ENCODE data around the gene DVL1. TPM values are rescaled to one million over a fixed set of nuclear protein-coding genes. Genes with fewer than 3 reads are reported as not detected.
A peak's percentile ranks its signal among the peaks of the same experiment; 100 is the strongest.

Gene DVL1
- total RNA-seq, 2 experiments from 2014 or later = 35.5 to 37.4 TPM

GRCh38 chr1:1357871-1358432 is 8.7 kb upstream of the DVL1 start:
- DNase-seq = no peak
- Mint-ChIP-seq H3K27me3 (peaks cover 25% of the 10 kb centered on the region), H3K9me3 (no peaks in the 10 kb centered on the region), H3K4me1 (peaks cover 12% of the 10 kb centered on the region), H3K4me3 (no peak overlapping the region), H3K27ac (no peak overlapping the region), H3K36me3 (no peaks in the 10 kb centered on the region)
- ATAC-seq (ENCODE audit: low read depth) = no peak
- POLR2A ChIA-PET = interaction anchor here (2.8 kb wide), 1 partner anchor 13 kb away, joined by 11 read pairs; no protein-coding TSS in a partner anchor

- peaks cover 15% of the 10 kb centered on the region for H3K4me1 Mint-ChIP-seq
- no peak for ATAC-seq (ENCODE audit: low read depth)
- DNase-seq = no peak
- POLR2A ChIA-PET = interaction anchor here (0.9 to 2.8 kb wide), 2 partner anchors 14 to 18 kb away, joined by 3 to 11 read pairs; partner anchors contain the start of gene AURKAIP1
- H3K36me3 Mint-ChIP-seq = no peaks in the 10 kb centered on the region
- no peak overlapping the region for H3K4me3 Mint-ChIP-seq
- H3K27ac Mint-ChIP-seq = no peak overlapping the region
- H3K9me3 Mint-ChIP-seq = no peaks in the 10 kb centered on the region
- H3K27me3 Mint-ChIP-seq = peaks cover 31% of the 10 kb centered on the region
Observed at GRCh38 chr1:1356796-1357401, 7.7 kb upstream of the DVL1 start.

- Mint-ChIP-seq H3K36me3 (no peaks in the 10 kb centered on the region), H3K4me1 (peaks cover 15% of the 10 kb centered on the region), H3K9me3 (no peaks in the 10 kb centered on the region), H3K27ac (no peak overlapping the region), H3K27me3 (peaks cover 31% of the 10 kb centered on the region), H3K4me3 (no peak overlapping the region)
- ATAC-seq (ENCODE audit: low read depth) = no peak
- POLR2A ChIA-PET = no interaction called here
- DNase-seq = no peak
Observed at GRCh38 chr1:1356166-1356795, 7.1 kb upstream of the DVL1 start.

- H3K27ac Mint-ChIP-seq = no peak overlapping the region
- no peak overlapping the region for H3K4me3 Mint-ChIP-seq
- no peaks in the 10 kb centered on the region for H3K9me3 Mint-ChIP-seq
- peaks cover 31% of the 10 kb centered on the region for H3K27me3 Mint-ChIP-seq
- peak; percentile 54 for DNase-seq
- POLR2A ChIA-PET = interaction anchor here (0.6 kb wide), 1 partner anchor 16 kb away, joined by 3 read pairs; no protein-coding TSS in a partner anchor
- ATAC-seq (ENCODE audit: low read depth) = peak; percentile 17
- H3K36me3 Mint-ChIP-seq = no peaks in the 10 kb centered on the region
- H3K4me1 Mint-ChIP-seq = peaks cover 11% of the 10 kb centered on the region
Observed at GRCh38 chr1:1355416-1355815, 6.2 kb upstream of the DVL1 start.

DNA sequence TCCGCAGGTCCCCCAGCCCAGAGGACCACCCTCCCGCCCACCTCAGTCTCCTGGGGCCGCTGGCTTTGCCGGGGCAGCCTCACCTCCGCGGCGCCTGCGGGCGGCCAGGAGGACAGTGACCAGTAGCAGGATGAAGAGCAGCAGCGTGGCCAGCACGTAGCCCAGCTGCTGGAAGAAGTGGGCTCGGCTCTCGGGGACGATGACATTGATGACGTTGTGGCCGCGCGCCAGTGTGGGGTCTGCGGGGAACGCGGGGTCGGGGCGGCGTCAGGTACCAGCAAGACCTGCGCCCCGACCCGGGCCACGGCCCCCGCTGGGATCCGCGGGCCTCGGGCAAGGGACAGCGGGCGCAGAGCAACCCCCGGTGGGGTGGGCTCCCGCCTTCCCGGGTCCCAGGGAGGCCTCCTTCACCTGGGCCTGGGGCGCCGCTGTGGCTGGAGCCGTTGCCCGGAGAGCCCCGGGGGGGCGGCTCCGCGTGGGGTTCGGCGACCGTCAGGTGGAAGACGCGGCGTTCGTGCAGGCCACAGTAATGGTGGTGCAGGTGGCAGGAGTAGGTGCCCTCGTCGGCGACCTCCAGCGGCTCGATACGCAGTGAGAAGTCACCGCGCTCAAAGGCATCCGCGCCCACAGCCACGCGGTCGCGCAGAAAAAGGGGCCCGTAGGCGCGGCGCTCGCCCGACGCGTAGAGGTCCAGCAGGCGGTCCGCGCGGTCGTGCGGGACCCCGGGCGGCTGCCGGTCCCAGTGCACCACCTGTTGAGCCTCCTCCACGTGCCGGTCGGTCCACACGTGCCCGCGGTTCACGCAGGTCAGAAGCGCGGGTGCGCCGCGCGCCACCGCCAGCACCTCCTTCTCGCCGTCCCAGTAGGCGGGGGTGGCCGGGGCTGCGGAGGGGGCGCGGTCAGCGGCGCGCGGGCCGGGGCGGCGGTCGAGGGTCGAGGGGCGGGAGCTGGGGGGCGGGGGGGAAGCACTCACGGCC is 5.3 kb upstream of the DVL1 start:
- Mint-ChIP-seq H3K27ac (no peak overlapping the region), H3K4me3 (no peak overlapping the region), H3K36me3 (no peaks in the 10 kb centered on the region), H3K27me3 (peaks cover 31% of the 10 kb centered on the region), H3K4me1 (peaks cover 11% of the 10 kb centered on the region), H3K9me3 (no peaks in the 10 kb centered on the region)
- ATAC-seq (ENCODE audit: low read depth) = no peak
- POLR2A ChIA-PET = interaction anchor here (0.6 kb wide), 1 partner anchor 17 kb away, joined by 3 read pairs; no protein-coding TSS in a partner anchor
- no peak for DNase-seq

GRCh38 chr1:1353389-1354151 is 4.4 kb upstream of the DVL1 start:
- no peaks in the 10 kb centered on the region for H3K9me3 Mint-ChIP-seq
- no peak overlapping the region for H3K4me3 Mint-ChIP-seq
- peaks cover 4% of the 10 kb centered on the region for H3K4me1 Mint-ChIP-seq
- POLR2A ChIA-PET = no interaction called here
- DNase-seq (no peak), ATAC-seq (ENCODE audit: low read depth) (no peak)
- no peak overlapping the region for H3K27ac Mint-ChIP-seq
- no peaks in the 10 kb centered on the region for H3K36me3 Mint-ChIP-seq
- peaks cover 28% of the 10 kb centered on the region for H3K27me3 Mint-ChIP-seq

DNA sequence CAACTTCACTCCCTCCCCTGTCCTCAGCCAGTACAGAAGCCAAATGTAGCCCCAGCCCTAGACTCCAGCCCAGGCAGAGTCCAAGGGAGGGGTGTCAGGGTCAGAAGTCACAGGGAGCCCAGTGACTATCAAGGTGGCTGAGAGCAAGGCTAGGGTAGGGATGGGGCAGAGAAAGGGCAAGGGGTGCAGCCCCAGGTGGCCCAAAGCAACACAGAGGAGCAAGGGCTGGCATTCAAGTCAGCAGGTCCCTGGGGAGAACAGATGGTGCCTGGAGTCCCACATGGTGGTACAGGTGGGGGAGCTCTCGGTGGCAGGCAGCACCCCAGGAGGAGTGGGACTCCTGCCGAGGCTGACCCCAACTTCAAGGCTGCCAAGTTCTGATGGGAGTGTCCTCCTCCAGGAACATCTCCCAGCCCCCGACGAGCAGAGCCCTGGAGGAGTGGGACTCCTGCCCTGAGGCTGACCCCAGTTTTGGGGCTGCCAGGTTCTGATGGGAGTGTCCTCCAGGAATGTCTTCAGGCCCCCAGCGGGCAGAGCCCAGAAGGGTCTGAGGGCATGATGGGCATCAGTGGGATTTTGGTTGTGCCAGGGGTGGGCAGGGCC is 3.7 kb upstream of the DVL1 start:
- H3K36me3 Mint-ChIP-seq = no peaks in the 10 kb centered on the region
- no peak overlapping the region for H3K27ac Mint-ChIP-seq
- DNase-seq = no peak
- ATAC-seq (ENCODE audit: low read depth) = no peak
- POLR2A ChIA-PET = no interaction called here
- no peaks in the 10 kb centered on the region for H3K9me3 Mint-ChIP-seq
- no peak overlapping the region for H3K4me3 Mint-ChIP-seq
- peaks cover 28% of the 10 kb centered on the region for H3K27me3 Mint-ChIP-seq
- peaks cover 4% of the 10 kb centered on the region for H3K4me1 Mint-ChIP-seq

DNA sequence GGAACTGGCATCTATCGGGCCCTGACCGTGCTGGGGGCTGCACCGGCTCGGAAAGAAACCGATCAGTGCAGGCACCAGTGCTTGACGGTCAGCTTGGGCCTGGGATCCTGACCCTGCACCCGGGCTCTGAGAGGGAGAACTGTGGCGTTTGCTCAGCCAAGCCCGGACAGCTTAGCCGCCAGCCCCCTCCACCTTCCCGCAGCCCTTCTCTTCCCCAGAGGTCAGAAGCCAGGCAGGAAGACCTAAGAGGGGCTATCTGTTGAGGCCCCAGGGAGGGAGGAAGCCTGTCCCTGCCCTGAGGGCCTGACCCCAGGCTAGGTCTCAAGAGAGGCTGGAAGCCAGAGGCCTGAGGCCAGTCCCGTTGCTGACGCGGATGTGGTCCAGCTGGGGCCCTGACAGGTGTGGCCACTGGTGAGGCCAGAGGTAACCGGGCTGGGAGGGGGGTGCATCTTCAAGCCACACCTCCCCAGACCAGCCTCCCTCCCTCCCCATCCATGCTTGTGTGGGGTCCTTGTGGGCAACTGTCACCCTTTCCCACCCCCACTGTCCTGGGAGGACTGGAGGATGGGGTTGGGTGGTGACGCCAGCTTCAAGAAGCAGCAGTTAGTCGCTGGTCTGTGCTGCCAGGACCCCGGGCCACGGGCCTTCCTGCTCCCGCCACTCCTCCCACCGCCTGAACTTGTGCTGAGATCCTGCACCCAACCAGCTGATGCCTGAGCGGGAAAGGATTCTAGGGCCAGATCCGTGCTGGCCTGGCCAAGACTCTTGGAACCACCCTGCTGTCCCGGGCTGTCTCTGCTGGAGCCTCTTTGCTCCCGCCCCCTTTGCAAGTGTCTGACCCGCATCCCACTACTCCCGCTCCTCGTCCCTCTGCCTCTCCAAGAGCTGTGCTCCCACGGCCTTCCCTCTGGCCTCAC is 2.6 kb upstream of the DVL1 start:
- POLR2A ChIA-PET = interaction anchor here (0.6 to 1.0 kb wide), 2 partner anchors 24 to 472 kb away, joined by 3 read pairs; no protein-coding TSS in a partner anchor
- Mint-ChIP-seq H3K36me3 (no peaks in the 10 kb centered on the region), H3K4me3 (peak overlapping the region; percentile 65), H3K27ac (peak overlapping the region; percentile 72), H3K4me1 (peaks cover 8% of the 10 kb centered on the region), H3K27me3 (peaks cover 23% of the 10 kb centered on the region), H3K9me3 (no peaks in the 10 kb centered on the region)
- DNase-seq = no peak
- no peak for ATAC-seq (ENCODE audit: low read depth)

DNA sequence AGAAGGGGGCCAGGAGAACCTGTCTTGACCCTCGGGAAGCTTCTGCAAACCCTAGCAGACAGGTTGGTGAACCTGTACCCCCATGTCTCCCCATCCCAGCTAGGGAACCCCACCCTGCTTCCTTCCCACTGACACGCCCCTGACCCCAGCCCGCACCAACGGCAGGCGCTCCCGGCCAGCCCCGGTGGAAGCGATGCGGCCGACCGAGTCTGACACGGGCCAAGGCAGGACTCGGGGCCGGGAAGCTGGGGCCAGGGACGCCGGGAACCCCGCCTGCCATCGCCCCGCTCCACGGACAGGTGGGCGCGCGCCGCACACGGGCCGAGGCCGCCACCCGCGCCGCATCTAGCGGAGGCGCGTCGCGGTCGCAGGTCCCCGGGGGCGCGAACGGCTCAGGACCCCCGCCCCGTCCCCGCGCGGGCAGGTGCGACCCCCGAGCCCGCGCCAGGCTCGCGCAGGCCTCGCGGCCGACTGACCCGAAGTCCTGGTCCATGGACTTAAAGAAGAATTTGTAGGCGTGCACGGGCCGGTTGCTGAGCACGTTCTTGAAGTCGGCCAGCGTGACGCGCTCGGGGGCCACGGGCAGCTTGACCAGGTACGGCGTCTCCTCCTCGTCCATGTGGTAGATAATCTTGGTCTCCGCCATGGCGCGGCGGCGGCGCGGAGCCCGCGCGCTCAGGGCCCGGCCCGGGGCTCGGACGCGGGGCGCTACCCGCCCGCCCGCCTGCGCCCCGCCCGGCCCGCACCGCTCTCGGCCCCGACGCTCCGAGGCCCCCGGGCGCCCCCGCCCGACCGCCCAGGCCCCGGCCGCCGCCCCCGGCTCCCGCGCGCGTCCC is 580 bp downstream of the DVL1 start:
- DNase-seq (no peak), ATAC-seq (ENCODE audit: low read depth) (peak; percentile 28)
- peak overlapping the region; percentile 38 for H3K27ac Mint-ChIP-seq
- POLR2A ChIA-PET = interaction anchor here (0.8 to 1.5 kb wide), 4 partner anchors 22 to 335 kb away, joined by 3 to 6 read pairs (median 4); partner anchors contain the start of genes CCNL2 and ISG15
- H3K4me3 Mint-ChIP-seq = peak overlapping the region; percentile 75
- H3K9me3 Mint-ChIP-seq = no peaks in the 10 kb centered on the region
- peaks cover 8% of the 10 kb centered on the region for H3K4me1 Mint-ChIP-seq
- H3K27me3 Mint-ChIP-seq = peaks cover 18% of the 10 kb centered on the region
- no peaks in the 10 kb centered on the region for H3K36me3 Mint-ChIP-seq

- POLR2A ChIA-PET = interaction anchor here (0.8 to 1.5 kb wide), 4 partner anchors 23 to 334 kb away, joined by 3 to 6 read pairs (median 4); partner anchors contain the start of genes CCNL2 and ISG15
- H3K9me3 Mint-ChIP-seq = no peaks in the 10 kb centered on the region
- H3K27ac Mint-ChIP-seq = no peak overlapping the region
- no peak for ATAC-seq (ENCODE audit: low read depth)
- no peaks in the 10 kb centered on the region for H3K36me3 Mint-ChIP-seq
- peaks cover 10% of the 10 kb centered on the region for H3K27me3 Mint-ChIP-seq
- DNase-seq = no peak
- peak overlapping the region; percentile 75 for H3K4me3 Mint-ChIP-seq
- H3K4me1 Mint-ChIP-seq = peaks cover 8% of the 10 kb centered on the region
Observed at GRCh38 chr1:1347663-1348419, 1.4 kb downstream of the DVL1 start.
